Kidney (tissue), 14 donors: Measurements from ENCODE around the gene LSM7. TPM values are rescaled to one million over a fixed set of nuclear protein-coding genes. Genes with fewer than 3 reads are reported as not detected.

Experiments used
- DNase-seq, 5 donors: peaks; one replicate each; pipeline ENCODE4 v3.0.0-alpha.2; 2013 to 2020
- FAIRE-seq: peaks from 2 replicates; lab custom pipeline; 2012; peaks lifted over from hg19 to GRCh38; lab: Jason Lieb, UNC
- H3K27ac ChIP-seq, 2 donors: one replicate each; pipeline ENCODE4 v1.7.0; 2013; ENCODE audit warnings: low read depth in 2 of 2, low read length in 2 of 2, inconsistent platforms in 1 of 2
- H3K27me3 ChIP-seq: one replicate; pipeline ENCODE4 v1.7.1; 2013; ENCODE audit warnings: low read length, inconsistent platforms; ENCODE audit not compliant: control insufficient read depth, insufficient read depth
- H3K36me3 ChIP-seq, 3 donors: one replicate each; pipeline versions ENCODE4 v1.7.0 to v1.7.1; 2013; ENCODE audit warnings: low read length in 3 of 3, control low read depth in 1 of 3, inconsistent platforms in 1 of 3; ENCODE audit not compliant: insufficient read depth in 3 of 3, control insufficient read depth in 2 of 3
- H3K4me1 ChIP-seq, 3 donors: one replicate each; pipeline versions ENCODE4 v1.7.0 to v1.7.1; 2013; ENCODE audit warnings: low read length in 3 of 3, inconsistent platforms in 1 of 3, low read depth in 1 of 3; ENCODE audit not compliant: control insufficient read depth in 2 of 3, insufficient read depth in 2 of 3
- H3K4me3 ChIP-seq, 3 donors: one replicate each; pipeline versions ENCODE4 v1.7.0 to v1.8.1; 2013; ENCODE audit warnings: low read length in 3 of 3, control low read depth in 1 of 3, inconsistent platforms in 1 of 3
- H3K9ac ChIP-seq, 3 donors: one replicate each; pipeline versions ENCODE4 v1.7.0 to v1.7.1; 2013; ENCODE audit warnings: low read length in 3 of 3, control low read depth in 1 of 3, inconsistent platforms in 1 of 3
- H3K9me3 ChIP-seq, 3 donors: one replicate each; pipeline versions ENCODE4 v1.7.0 to v1.7.1; 2013; ENCODE audit warnings: low read length in 3 of 3, control low read depth in 1 of 3, inconsistent platforms in 1 of 3; ENCODE audit not compliant: control insufficient read depth in 2 of 3, insufficient read depth in 1 of 3
- CTCF ChIP-seq: IDR thresholded peaks from 3 replicates; pipeline ENCODE4 v1.5.1; 2012; ENCODE audit warnings: mild to moderate bottlenecking, moderate library complexity, borderline replicate concordance; ENCODE audit not compliant: insufficient read depth; ENCODE audit errors: extremely low read depth
- intact Hi-C: fragments of 100-400 bp; cut with DNase I; formaldehyde crosslinking; loops from one replicate; pipeline ENCODE4 v1.11.1; 2022
- polyA plus RNA-seq: library from polyadenylated mRNA; stranded (reverse); fragments of 350-450 nt; fragmentation: Illumina TruSeq; extraction: RNeasy Lipid Tissue Mini Kit (QIAGEN cat#74804); gene quantifications from one replicate; pipeline ENCODE4 v1.2.3, GENCODE V29; 2014; ENCODE audit warnings: low read depth, low replicate concordance; ENCODE audit not compliant: insufficient read depth
- total RNA-seq: library from RNA; stranded (reverse); fragmentation: NEBNext Ultra II Directional; extraction: Animal tissue kit (Norgen Biotek cat#: 25700); gene quantifications from one replicate; pipeline ENCODE4 v1.2.1, GENCODE V29; 2021
- donor health status: control.
- donor health status: control.
- donor health status: control.
- donor health status: control.
- donor health status: control.
- donor health status: DM: yes; HTN: yes; CAD: no.
- donor health status: Normal renal cell carcinoma (clear cell type).

The LSM7 gene
- total and polyA plus RNA-seq, 2 donors from 2014 or later, result 54.0 to 160 TPM

- Histone ChIP-seq H3K4me3 (no peak overlapping the region), H3K27me3 (no peaks in the 10 kb centered on the region), H3K27ac (no peak overlapping the region), H3K36me3 (peaks cover 0 to 12% (median 11%) of the 10 kb centered on the region in 3 donors), H3K9ac (no peak overlapping the region), H3K4me1 (no peaks in the 10 kb centered on the region), H3K9me3 (no peaks in the 10 kb centered on the region)
- intact Hi-C loops, result no loop called here
- DNase-seq (no peak), FAIRE-seq (no peak)
- no peak for TF ChIP-seq CTCF
These were observed 16.7 kb upstream of the LSM7 start for GRCh38 chr19:2345076-2345475.

GRCh38 chr19:2344381-2344870, 16.0 kb upstream of the LSM7 start:
- DNase-seq (peak in 1 of 5 donors; percentile 77), FAIRE-seq (no peak)
- peaks cover 0 to 14% (median 7%) of the 10 kb centered on the region in 3 donors for H3K36me3 ChIP-seq
- no peaks in the 10 kb centered on the region for H3K4me1 ChIP-seq
- no peaks in the 10 kb centered on the region for H3K9me3 ChIP-seq
- TF ChIP-seq CTCF, result no peak
- intact Hi-C loops, result no loop called here
- H3K4me3 ChIP-seq, result no peak overlapping the region
- no peak overlapping the region for H3K27ac ChIP-seq
- no peak overlapping the region for H3K9ac ChIP-seq
- no peaks in the 10 kb centered on the region for H3K27me3 ChIP-seq

- no peaks in the 10 kb centered on the region for H3K27me3 ChIP-seq
- DNase-seq (peak in 1 of 5 donors; percentile 64), FAIRE-seq (no peak)
- no peak overlapping the region for H3K4me3 ChIP-seq
- H3K27ac ChIP-seq, result no peak overlapping the region
- TF ChIP-seq CTCF, result no peak
- H3K36me3 ChIP-seq, result peaks cover 0 to 9% (median 2%) of the 10 kb centered on the region in 3 donors
- no peaks in the 10 kb centered on the region for H3K4me1 ChIP-seq
- H3K9me3 ChIP-seq, result no peaks in the 10 kb centered on the region
- H3K9ac ChIP-seq, result no peak overlapping the region
- intact Hi-C loops, result no loop called here
These were observed 15.1 kb upstream of the LSM7 start for GRCh38 chr19:2343289-2343982.
